Breast epithelium (tissue), 4 donors: ENCODE measurements around the gene NRF1. TPM values are rescaled to one million over a fixed set of nuclear protein-coding genes. Genes with fewer than 3 reads are reported as not detected.
"Not testable (repeated sequence)": the region's sequence is repeated elsewhere in the genome, so short reads cannot be mapped to it uniquely, and the experiment has no call there.

Source experiments
- DNase-seq, 2 donors: peaks; one replicate each; pipeline ENCODE4 v3.0.0-alpha.2; 2019; ENCODE audit warnings: low spot score in 2 of 2
- H3K27ac ChIP-seq, 2 donors: fragments of 200-600 bp; sonication (generic) in 1 of 2; one replicate each; pipeline ENCODE4 v1.5.1; 2016 to 2019; ENCODE audit warnings: mild to moderate bottlenecking in 1 of 2
- H3K27me3 ChIP-seq, 2 donors: fragments of 200-600 bp; sonication (generic) in 1 of 2; one replicate each; pipeline versions ENCODE4 v1.5.1 to v1.6.0; 2017 to 2019; ENCODE audit warnings: control low read depth in 1 of 2, mild to moderate bottlenecking in 1 of 2
- H3K36me3 ChIP-seq: fragments of 200-600 bp; one replicate; pipeline ENCODE4 v1.5.1; 2019
- H3K4me1 ChIP-seq, 2 donors: fragments of 200-600 bp; sonication (generic); one replicate each; pipeline ENCODE4 v1.5.1; 2016 to 2019; ENCODE audit warnings: control low read depth in 1 of 2
- H3K4me3 ChIP-seq, 3 donors: fragments of 200-600 bp; sonication (generic); 1 replicate in 2 of 3; 2 replicates in 1 of 3; pipeline ENCODE4 v1.5.1; 2016 to 2019; ENCODE audit warnings: mild to moderate bottlenecking in 3 of 3, moderate library complexity in 2 of 3
- H3K9me3 ChIP-seq, 2 donors: fragments of 200-600 bp; sonication (generic) in 1 of 2; one replicate each; pipeline ENCODE4 v1.5.1; 2016 to 2019; ENCODE audit warnings: control low read depth in 1 of 2
- CTCF ChIP-seq, 3 donors: fragments of 450-650 bp; IDR thresholded peaks; one replicate each; pipeline ENCODE4 v1.5.1; 2016 to 2017; ENCODE audit warnings: antibody characterized with exemption in 3 of 3, mild to moderate bottlenecking in 3 of 3, moderate library complexity in 3 of 3
- POLR2A ChIP-seq: fragments of 450-650 bp; IDR thresholded peaks from one replicate; pipeline ENCODE4 v1.6.1; 2016; ENCODE audit warnings: antibody characterized with exemption, mild to moderate bottlenecking, moderate library complexity
- POLR2AphosphoS5 ChIP-seq, 3 donors: sonication (generic); formaldehyde crosslinking; IDR thresholded peaks; one replicate each; pipeline ENCODE4 v1.6.1; 2017; ENCODE audit warnings: antibody characterized with exemption in 3 of 3
- intact Hi-C: fragments of 100-400 bp; cut with DNase I; formaldehyde crosslinking; loops from one replicate; pipeline ENCODE4 v1.15.1; 2023; ENCODE audit warnings: low total_unique reads
- total RNA-seq, 3 donors: library from RNA; depleted of rRNA; stranded (reverse); fragments of >200 nt; gene quantifications; one replicate each; pipeline ENCODE4 v1.1.0, GENCODE V29; 2016

The NRF1 gene
- 10 to 100 TPM; 24.5 to 29.2 (median 27.2) TPM for total RNA-seq

- H3K36me3 ChIP-seq: no peaks in the 10 kb centered on the region
- TF ChIP-seq POLR2A (no peak), CTCF (IDR thresholded peaks at IDR 0.05) (peak in 1 of 3 donors; percentile 41), POLR2AphosphoS5 (IDR thresholded peaks at IDR 0.05) (peak; percentile 48 to 76 (median 53))
- peak within 1 kb of the TSS; percentile 93 to 98 for H3K27ac ChIP-seq
- peak within 1 kb of the TSS; percentile 68 to 97 (median 82) for H3K4me3 ChIP-seq
- H3K9me3 ChIP-seq: no peaks in the 10 kb centered on the region
- peak; percentile 79 to 87 for DNase-seq
- no peaks in the 10 kb centered on the region for H3K27me3 ChIP-seq
- intact Hi-C loops: no loop called here
- H3K4me1 ChIP-seq: no peaks in the 10 kb centered on the region
Measured at GRCh38 chr7:129611246-129612111, at the start of gene NRF1. Gene NRF1, plus strand, starts transcription at chr7:129611720. Its CDS starts 45,632 bp downstream, at chr7:129657352.

GRCh38 chr7:129566323-129566722 lies 45.2 kb upstream of the NRF1 start:
- H3K9me3 ChIP-seq, intact Hi-C loops, DNase-seq, H3K27me3 ChIP-seq, H3K4me3 ChIP-seq, H3K36me3 ChIP-seq, H3K4me1 ChIP-seq, H3K27ac ChIP-seq: not testable (repeated sequence)

DNA sequence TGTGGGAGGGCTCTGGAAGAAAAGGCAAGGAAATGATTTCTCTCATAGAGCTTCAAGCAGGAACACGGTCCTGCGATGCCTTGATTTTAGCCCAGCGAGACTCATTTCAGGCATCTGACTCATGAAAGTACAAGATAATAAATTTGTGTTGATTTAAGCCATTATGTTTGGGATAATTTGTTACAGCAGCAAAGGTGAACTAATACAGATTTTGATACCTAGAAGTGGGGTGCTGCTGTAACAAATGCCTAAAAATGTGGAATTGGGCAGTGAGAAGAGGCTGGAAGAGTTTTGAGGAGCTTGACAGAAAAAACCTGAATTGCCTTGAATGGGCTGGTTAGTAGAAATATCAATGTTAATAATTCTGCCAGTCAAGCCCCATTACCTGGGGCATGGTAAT lies 44.1 kb upstream of the NRF1 start:
- DNase-seq: no peak
- TF ChIP-seq CTCF (IDR thresholded peaks at IDR 0.05) (no peak), POLR2AphosphoS5 (IDR thresholded peaks at IDR 0.05) (no peak), POLR2A (no peak)
- Histone ChIP-seq H3K4me3 (no peak overlapping the region), H3K36me3 (no peaks in the 10 kb centered on the region), H3K4me1 (no peaks in the 10 kb centered on the region), H3K9me3 (no peaks in the 10 kb centered on the region), H3K27ac (no peak overlapping the region), H3K27me3 (no peaks in the 10 kb centered on the region)
- intact Hi-C loops: no loop called here

GRCh38 chr7:129568240-129568639 lies 43.3 kb upstream of the NRF1 start:
- Histone ChIP-seq H3K27me3 (no peaks in the 10 kb centered on the region), H3K36me3 (no peaks in the 10 kb centered on the region), H3K9me3 (no peaks in the 10 kb centered on the region), H3K4me3 (no peak overlapping the region), H3K27ac (no peak overlapping the region), H3K4me1 (no peaks in the 10 kb centered on the region)
- TF ChIP-seq CTCF (IDR thresholded peaks at IDR 0.05) (no peak), POLR2AphosphoS5 (IDR thresholded peaks at IDR 0.05) (no peak), POLR2A (no peak)
- DNase-seq: no peak
- intact Hi-C loops: no loop called here

DNA sequence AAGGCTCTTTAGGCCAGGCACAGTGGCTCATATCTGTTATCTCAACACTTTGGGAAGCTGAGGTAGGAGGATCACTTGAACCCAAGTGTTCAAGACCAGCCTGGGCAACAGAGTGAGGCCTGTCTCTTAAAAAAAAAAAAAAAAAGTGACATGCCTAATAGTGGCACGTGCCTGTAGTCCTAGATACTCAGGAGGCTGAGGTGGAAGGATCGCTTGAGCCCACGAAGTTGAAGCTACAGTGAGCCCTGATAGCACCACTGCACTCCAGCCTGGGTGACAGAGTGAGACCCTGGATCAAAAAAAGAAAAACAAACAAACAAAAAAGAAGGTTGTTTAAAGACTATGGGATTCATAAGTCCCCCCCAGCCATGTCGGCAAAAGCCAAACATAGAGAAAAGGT lies 42.2 kb upstream of the NRF1 start:
- Histone ChIP-seq H3K27me3 (no peaks in the 10 kb centered on the region), H3K4me3 (no peak overlapping the region), H3K9me3 (no peaks in the 10 kb centered on the region), H3K27ac (no peak overlapping the region), H3K4me1 (no peaks in the 10 kb centered on the region), H3K36me3 (no peaks in the 10 kb centered on the region)
- no peak for TF ChIP-seq CTCF (IDR thresholded peaks at IDR 0.05)
- TF ChIP-seq POLR2A: no peak
- no peak for TF ChIP-seq POLR2AphosphoS5 (IDR thresholded peaks at IDR 0.05)
- DNase-seq: no peak
- intact Hi-C loops: no loop called here
